HL-60 (cell line): ENCODE data around the gene RPH3AL.

Experiments used
- DNase-seq, 2 experiments: peaks; one replicate each; pipeline ENCODE4 v3.0.0-alpha.2; 2010 to 2020; ENCODE audit warnings: low read depth in 1 of 2, low spot score in 1 of 2
- H3K27ac ChIP-seq: fragments of 250-450 bp; sonication (Bioruptor Pico); replicated peaks from 2 replicates; pipeline ENCODE4 v1.5.1; 2020; ENCODE audit warnings: mild to moderate bottlenecking, moderate library complexity
- H3K27me3 ChIP-seq: fragments of 250-450 bp; sonication (Bioruptor Pico); 2 replicates; pipeline ENCODE4 v1.5.1; 2021; ENCODE audit warnings: mild to moderate bottlenecking, moderate library complexity; ENCODE audit not compliant: insufficient read depth, poor library complexity, severe bottlenecking
- H3K4me3 ChIP-seq: replicated peaks from 2 replicates; pipeline ENCODE4 v1.5.1; 2011; ENCODE audit warnings: mild to moderate bottlenecking, control low read depth, low read length; ENCODE audit not compliant: insufficient read depth
- CTCF ChIP-seq: IDR thresholded peaks from one replicate; pipeline ENCODE4 v1.5.1; 2011; ENCODE audit warnings: low read length, control low read depth, inconsistent platforms; ENCODE audit not compliant: insufficient read depth
- GABPA ChIP-seq: IDR thresholded peaks from 2 replicates; pipeline ENCODE4 v1.6.1; 2012; ENCODE audit warnings: low read depth
- POLR2AphosphoS5 ChIP-seq: IDR thresholded peaks from 2 replicates; pipeline ENCODE4 v1.6.1; 2012; ENCODE audit warnings: low read depth
- SPI1 ChIP-seq: IDR thresholded peaks from 2 replicates; pipeline ENCODE4 v1.6.1; 2012; ENCODE audit warnings: low read depth, mild to moderate bottlenecking, borderline replicate concordance
- TF ChIP-seq, protein P1 (sequence below): IDR thresholded peaks from 2 replicates; pipeline ENCODE4 v1.6.1; 2012; ENCODE audit warnings: low read depth; ENCODE audit not compliant: insufficient replicate concordance

The RPH3AL gene

GRCh38 chr17:381941-382643 is 29.5 kb upstream of the RPH3AL start:
- DNase-seq: no peak
- TF ChIP-seq GABPA (no peak), SPI1 (no peak), CTCF (no peak), POLR2AphosphoS5 (no peak)
- TF ChIP-seq, protein P1, sequence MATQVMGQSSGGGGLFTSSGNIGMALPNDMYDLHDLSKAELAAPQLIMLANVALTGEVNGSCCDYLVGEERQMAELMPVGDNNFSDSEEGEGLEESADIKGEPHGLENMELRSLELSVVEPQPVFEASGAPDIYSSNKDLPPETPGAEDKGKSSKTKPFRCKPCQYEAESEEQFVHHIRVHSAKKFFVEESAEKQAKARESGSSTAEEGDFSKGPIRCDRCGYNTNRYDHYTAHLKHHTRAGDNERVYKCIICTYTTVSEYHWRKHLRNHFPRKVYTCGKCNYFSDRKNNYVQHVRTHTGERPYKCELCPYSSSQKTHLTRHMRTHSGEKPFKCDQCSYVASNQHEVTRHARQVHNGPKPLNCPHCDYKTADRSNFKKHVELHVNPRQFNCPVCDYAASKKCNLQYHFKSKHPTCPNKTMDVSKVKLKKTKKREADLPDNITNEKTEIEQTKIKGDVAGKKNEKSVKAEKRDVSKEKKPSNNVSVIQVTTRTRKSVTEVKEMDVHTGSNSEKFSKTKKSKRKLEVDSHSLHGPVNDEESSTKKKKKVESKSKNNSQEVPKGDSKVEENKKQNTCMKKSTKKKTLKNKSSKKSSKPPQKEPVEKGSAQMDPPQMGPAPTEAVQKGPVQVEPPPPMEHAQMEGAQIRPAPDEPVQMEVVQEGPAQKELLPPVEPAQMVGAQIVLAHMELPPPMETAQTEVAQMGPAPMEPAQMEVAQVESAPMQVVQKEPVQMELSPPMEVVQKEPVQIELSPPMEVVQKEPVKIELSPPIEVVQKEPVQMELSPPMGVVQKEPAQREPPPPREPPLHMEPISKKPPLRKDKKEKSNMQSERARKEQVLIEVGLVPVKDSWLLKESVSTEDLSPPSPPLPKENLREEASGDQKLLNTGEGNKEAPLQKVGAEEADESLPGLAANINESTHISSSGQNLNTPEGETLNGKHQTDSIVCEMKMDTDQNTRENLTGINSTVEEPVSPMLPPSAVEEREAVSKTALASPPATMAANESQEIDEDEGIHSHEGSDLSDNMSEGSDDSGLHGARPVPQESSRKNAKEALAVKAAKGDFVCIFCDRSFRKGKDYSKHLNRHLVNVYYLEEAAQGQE: no peak
- Histone ChIP-seq H3K27me3 (peaks cover 6% of the 10 kb centered on the region), H3K27ac (no peak overlapping the region), H3K4me3 (no peak overlapping the region)

GRCh38 chr17:381516-381915 is 28.9 kb upstream of the RPH3AL start:
- TF ChIP-seq CTCF (no peak), GABPA (no peak), SPI1 (no peak), POLR2AphosphoS5 (no peak)
- TF ChIP-seq, protein P1: no peak
- H3K27ac ChIP-seq: no peak overlapping the region
- DNase-seq: no peak
- peaks cover 6% of the 10 kb centered on the region for H3K27me3 ChIP-seq
- no peak overlapping the region for H3K4me3 ChIP-seq

DNA sequence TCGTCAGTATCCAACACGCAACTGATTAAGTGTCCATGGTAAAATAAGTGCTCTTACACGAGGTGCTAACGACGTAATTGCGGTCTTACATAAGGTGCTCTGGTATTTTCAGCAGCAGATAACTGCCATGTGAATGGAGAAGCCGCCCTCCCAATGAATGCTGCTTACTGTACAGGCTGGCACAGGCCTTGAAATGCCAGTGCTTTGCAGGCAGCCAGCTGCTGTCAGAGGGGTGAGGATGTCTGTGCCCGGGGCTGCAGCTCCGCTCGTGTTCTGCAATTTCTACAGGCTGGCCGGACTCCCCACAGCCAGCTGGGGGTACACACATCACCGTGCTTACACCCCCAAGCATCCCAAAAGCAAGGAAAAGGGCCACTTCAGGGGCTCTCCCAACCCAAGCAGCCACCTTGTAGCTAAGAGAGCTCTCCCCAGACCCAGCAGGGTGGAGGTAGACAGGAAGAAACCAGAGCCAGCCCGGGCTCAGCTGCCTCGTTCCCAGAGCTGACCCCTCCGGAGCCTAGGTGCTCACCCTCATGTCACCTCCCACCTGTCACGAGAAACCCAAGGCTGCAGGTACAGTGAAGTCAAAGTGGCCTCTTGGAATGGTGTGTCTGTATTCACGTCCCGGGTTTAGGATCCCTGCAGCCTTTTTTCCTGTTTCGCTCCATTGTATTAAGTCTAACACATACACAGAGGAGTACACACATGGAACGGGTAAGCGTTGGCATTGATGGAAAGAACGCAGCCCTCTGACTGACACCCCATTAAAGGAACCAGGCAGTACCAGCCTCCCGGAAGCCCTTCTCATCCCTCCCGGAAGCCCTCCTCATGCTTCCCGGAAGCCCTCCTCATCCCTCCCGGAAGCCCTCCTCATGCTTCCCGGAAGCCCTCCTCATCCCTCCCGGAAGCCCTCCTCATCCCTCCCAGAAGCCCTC is 27.2 kb upstream of the RPH3AL start:
- DNase-seq: no peak
- H3K4me3 ChIP-seq: no peak overlapping the region
- H3K27ac ChIP-seq: no peak overlapping the region
- H3K27me3 ChIP-seq: peaks cover 2% of the 10 kb centered on the region
- TF ChIP-seq, protein P1: no peak
- TF ChIP-seq GABPA: no peak
- no peak for TF ChIP-seq SPI1
- TF ChIP-seq CTCF: no peak
- TF ChIP-seq POLR2AphosphoS5: no peak
